Omental fat pad (tissue), 4 donors: ENCODE results near the gene CIC. TPM values are rescaled to one million over a fixed set of nuclear protein-coding genes. Genes with fewer than 3 reads are reported as not detected.

Experiments used
- ATAC-seq: fragments of 150-250 bp; one replicate; pipeline ENCODE4 v1.9.1; 2016; ENCODE audit warnings: mild to moderate bottlenecking, moderate library complexity; ENCODE audit not compliant: low FRiP score
- DNase-seq: peaks from one replicate; pipeline ENCODE4 v3.0.0-alpha.2; 2019; ENCODE audit warnings: low spot score
- total RNA-seq, 4 donors: library from RNA; depleted of rRNA; stranded (reverse); fragments of >200 nt; gene quantifications; one replicate each; pipeline ENCODE4 v1.1.0, GENCODE V29; 2016
- TF ChIP-seq, protein P1 (sequence below), 3 donors: fragments of 450-650 bp; IDR thresholded peaks; one replicate each; pipeline ENCODE4 v1.5.1; 2016 to 2017; ENCODE audit warnings: antibody characterized with exemption in 3 of 3, mild to moderate bottlenecking in 3 of 3, moderate library complexity in 2 of 3

Gene CIC
- total RNA-seq, 4 donors from 2014 or later, result 15.7 to 26.3 (median 21.0) TPM

DNA sequence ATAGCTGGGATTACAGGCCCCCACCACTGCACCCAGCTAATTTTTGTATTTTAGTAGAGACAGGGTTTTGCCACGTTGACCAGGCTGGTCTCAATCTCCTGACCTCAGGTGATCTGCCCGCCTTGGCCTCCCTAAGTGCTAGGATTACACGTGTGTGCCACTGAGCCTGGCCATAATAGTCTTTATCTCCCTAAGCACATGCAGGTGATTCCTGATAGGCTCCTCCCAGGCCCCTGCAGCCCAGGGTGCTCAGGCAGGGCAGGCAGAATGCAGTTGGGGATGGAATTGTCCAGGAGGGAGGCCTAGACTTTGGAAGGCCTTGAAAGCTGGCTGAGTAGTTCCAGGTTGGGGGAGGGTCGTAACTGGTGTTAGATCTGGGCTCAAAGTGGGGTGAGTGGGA, 40.4 kb upstream of the CIC start:
- ATAC-seq (no peak), DNase-seq (no peak)
- TF ChIP-seq, protein P1, sequence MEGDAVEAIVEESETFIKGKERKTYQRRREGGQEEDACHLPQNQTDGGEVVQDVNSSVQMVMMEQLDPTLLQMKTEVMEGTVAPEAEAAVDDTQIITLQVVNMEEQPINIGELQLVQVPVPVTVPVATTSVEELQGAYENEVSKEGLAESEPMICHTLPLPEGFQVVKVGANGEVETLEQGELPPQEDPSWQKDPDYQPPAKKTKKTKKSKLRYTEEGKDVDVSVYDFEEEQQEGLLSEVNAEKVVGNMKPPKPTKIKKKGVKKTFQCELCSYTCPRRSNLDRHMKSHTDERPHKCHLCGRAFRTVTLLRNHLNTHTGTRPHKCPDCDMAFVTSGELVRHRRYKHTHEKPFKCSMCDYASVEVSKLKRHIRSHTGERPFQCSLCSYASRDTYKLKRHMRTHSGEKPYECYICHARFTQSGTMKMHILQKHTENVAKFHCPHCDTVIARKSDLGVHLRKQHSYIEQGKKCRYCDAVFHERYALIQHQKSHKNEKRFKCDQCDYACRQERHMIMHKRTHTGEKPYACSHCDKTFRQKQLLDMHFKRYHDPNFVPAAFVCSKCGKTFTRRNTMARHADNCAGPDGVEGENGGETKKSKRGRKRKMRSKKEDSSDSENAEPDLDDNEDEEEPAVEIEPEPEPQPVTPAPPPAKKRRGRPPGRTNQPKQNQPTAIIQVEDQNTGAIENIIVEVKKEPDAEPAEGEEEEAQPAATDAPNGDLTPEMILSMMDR (IDR thresholded peaks at IDR 0.05), result no peak

DNA sequence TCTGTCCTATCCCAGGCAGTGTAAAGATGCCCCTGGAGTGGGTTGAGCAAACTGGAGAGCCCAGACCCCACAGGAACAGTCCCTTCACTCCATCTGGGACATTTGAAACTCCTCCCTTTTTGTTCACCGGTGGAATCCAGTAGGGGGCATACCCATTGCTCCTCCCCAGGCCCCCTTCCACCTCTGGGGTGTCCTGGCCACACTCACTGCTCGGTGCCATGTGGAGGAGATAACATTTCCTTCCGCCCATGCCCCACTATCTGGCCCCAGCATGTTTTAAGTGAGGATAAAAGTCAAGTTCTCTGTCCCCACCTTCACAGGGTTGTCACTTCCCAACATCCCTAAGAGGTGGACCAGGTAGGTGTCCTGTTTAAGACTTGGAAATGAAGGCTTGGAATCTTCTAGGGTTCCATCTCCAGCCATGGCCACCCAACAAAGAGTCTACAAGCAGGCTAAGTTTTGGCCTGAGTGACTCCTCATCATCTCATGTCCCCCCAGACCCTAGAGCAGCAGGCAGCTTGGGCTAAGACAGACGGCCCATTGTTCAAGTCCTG, 39.7 kb upstream of the CIC start:
- TF ChIP-seq, protein P1 (IDR thresholded peaks at IDR 0.05), result no peak
- ATAC-seq, result no peak
- DNase-seq, result no peak

DNA sequence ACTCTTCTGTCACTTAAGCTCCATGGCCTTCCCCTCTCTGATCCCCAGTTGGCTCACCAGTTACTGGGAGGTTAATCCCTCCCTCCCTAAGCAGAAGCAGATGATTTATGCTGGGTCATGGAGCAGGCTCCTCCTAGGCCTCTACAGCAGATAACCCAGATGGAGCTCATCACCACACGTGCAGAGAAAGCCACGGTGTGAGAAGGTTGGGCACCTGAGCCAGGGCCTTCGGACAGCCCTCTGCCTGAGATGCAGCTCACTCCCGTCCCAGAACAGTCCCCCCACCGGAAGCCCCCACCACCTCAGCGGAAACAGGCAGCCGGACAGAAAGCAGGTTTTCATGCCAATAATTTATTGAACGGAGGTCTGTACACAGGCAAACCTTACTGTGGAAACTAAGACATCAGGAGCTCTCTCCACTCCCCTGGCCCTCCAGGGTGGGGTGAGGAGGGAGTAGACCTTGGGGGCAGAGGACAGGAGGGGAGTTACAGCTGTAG, 39.1 kb upstream of the CIC start:
- ATAC-seq, result no peak
- no peak for DNase-seq
- TF ChIP-seq, protein P1 (IDR thresholded peaks at IDR 0.05), result no peak

DNA sequence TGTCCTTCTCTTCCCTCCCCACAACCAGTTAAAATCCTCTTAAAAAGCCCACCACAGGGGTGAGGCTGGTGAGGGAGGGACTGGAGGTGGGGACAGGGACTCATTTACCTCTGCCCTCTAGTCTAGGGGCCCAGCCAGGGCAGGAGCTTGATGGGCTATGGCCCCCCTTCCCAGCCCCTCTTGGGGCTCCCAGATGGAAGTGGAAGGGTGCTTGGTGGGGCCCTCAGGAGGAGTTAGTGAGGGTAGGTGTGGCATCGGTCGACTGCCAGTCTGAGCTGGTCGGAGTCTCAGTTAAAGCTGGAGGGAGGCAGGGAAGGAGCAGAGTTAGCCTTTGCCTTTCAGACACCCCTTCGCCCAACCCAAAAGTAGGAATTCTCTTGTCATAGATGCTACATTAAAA, 38.5 kb upstream of the CIC start:
- TF ChIP-seq, protein P1 (IDR thresholded peaks at IDR 0.05), result no peak
- ATAC-seq (no peak), DNase-seq (no peak)

DNA sequence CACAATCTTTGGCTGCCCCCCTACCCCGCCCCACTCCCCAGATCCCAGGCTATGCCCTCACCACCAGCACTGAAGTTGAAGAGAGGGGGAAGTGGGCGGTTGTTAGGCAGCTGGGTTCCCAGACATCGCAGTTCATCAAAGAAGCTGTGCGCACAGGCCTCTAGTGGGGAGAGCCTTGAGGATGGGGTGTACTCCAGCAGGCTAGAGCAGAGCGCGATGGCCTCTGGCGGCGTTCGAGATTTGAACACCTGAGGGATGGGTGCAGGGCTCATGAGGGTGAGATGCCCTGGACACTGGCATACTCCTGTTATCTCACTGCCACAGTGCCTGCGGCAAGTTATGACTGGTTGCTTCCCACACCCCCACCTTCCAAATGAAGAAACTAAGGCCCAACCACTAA, 36.6 kb upstream of the CIC start:
- no peak for DNase-seq
- TF ChIP-seq, protein P1 (IDR thresholded peaks at IDR 0.05), result no peak
- no peak for ATAC-seq

DNA sequence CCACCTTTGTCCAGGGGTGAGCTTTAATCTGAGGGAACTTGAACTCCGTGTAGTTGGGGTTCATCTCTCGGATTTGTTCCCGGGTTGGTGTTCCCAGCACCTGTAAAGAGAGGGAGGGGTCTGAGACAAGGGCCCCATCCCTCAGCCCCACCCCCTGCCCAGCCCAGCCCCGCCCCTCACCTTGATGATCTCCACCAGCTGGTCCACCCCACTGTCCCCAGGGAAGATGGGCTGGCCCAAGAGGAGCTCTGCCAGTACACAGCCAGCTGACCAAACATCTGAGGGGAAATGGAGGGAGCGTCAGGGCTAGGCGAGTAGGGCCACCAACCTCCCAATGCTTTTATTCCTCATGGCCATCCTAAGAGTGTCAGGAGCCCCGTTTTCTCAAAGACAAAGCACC, 35.9 kb upstream of the CIC start:
- ATAC-seq (no peak), DNase-seq (no peak)
- TF ChIP-seq, protein P1 (IDR thresholded peaks at IDR 0.05), result no peak

DNA sequence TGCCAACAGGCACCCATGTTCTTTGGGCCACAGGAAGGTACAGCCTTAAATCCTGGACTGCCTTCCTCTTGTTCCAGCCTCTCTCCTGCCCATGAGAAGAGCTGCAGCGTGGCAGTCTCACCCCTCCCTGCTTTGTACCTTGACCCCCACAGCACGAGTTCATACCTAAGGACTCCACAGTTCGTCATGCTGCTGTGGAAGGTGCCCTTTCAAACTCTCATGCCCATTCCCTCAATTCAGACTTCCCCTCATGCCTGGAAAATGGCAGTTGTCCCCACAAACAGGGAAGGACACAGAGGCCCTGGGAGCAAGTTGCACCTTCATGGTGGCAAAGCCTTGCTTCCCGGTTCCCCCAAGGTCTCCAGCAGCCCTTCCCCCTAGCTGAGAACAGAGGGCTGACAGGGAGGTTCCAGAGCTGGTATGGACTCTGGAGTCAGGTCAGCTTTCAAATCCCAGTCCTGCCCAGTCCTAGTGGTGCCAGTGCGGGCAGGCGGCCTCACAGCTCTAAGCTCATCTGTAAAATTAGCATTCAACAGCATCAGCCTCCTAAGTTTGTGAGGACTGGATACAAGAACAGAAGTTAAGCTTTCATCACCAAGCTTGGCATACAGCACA, 35.3 kb upstream of the CIC start:
- TF ChIP-seq, protein P1 (IDR thresholded peaks at IDR 0.05), result no peak
- no peak for ATAC-seq
- no peak for DNase-seq
